Measurements from ENCODE around the gene POLR2E. TPM values are rescaled to one million over a fixed set of nuclear protein-coding genes. Genes with fewer than 3 reads are reported as not detected.

Gene POLR2E
- total RNA-seq, 1 experiment from 2014 or later, result 117 TPM

DNA sequence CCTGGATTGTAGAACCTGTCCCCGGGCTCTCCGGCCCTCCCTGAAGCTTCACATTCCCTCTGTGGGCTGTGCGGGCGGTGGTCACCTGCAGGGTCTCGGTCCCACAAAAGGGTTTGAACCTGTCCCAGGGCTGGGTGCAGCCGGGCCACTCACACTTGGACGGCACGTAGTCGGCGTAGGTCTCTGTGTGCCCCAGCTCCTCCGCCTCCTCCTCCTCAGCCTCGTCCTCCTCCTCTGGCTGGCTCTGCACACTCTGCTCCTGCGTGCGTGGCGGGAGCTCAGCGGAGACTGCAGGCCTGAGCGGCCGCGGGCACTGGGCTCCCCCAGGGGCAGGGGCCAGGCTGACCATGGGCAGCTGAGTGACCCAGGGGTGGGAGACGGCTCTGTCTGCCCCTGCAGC lies 28.2 kb upstream of the POLR2E start:
- Histone ChIP-seq H3K9me2 (replicated peaks; ENCODE audit: insufficient read depth, low read length) (no peaks in the 10 kb centered on the region), H3K36me3 (ENCODE audit: insufficient read depth, low read length) (no peaks in the 10 kb centered on the region), H4K20me1 (ENCODE audit: insufficient read depth, low read depth, low read length) (no peaks in the 10 kb centered on the region), H3K9ac (ENCODE audit: low read length) (no peak overlapping the region), H3K9me3 (ENCODE audit: low read length) (no peaks in the 10 kb centered on the region), H3K4me2 (ENCODE audit: low read depth, low read length, poor library complexity, severe bottlenecking) (no peak overlapping the region), H3K4me3 (ENCODE audit: low read length) (no peak overlapping the region), H3K4me1 (ENCODE audit: low read length) (no peaks in the 10 kb centered on the region), H3K79me2 (ENCODE audit: low read length) (no peaks in the 10 kb centered on the region), H3K27ac (ENCODE audit: low read length) (no peak overlapping the region), H2AFZ (ENCODE audit: low read length) (no peak overlapping the region), H3K27me3 (ENCODE audit: low read length) (no peaks in the 10 kb centered on the region)
- DNase-seq, result no peak

DNA sequence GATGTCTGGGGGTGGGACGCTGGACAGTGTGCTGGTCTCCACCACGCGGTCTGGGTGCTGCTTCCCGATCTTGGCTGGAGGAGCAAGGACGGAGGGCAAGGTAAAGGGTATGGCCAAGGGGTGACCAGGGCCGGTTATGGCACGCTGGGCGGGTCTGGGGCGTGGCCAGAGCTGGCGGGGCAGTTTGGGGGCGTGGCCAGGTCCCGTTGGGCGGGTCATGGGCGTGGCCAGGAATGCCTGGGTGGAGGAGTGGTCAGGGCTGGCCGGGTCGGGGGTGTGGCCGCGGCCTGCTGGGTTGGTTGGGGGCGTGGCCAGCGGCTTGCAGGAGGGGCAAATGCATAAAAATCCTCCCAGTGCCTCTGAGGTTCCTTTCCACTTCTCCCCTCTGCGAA lies 27.8 kb upstream of the POLR2E start:
- Histone ChIP-seq H3K4me3 (ENCODE audit: low read length) (no peak overlapping the region), H3K9ac (ENCODE audit: low read length) (no peak overlapping the region), H3K27ac (ENCODE audit: low read length) (no peak overlapping the region), H3K4me1 (ENCODE audit: low read length) (no peaks in the 10 kb centered on the region), H3K36me3 (ENCODE audit: insufficient read depth, low read length) (no peaks in the 10 kb centered on the region), H3K9me2 (replicated peaks; ENCODE audit: insufficient read depth, low read length) (no peaks in the 10 kb centered on the region), H2AFZ (ENCODE audit: low read length) (no peak overlapping the region), H3K27me3 (ENCODE audit: low read length) (no peaks in the 10 kb centered on the region), H3K79me2 (ENCODE audit: low read length) (no peaks in the 10 kb centered on the region), H4K20me1 (ENCODE audit: insufficient read depth, low read depth, low read length) (no peaks in the 10 kb centered on the region), H3K9me3 (ENCODE audit: low read length) (no peaks in the 10 kb centered on the region), H3K4me2 (ENCODE audit: low read depth, low read length, poor library complexity, severe bottlenecking) (no peak overlapping the region)
- peak; percentile 95 for DNase-seq

DNA sequence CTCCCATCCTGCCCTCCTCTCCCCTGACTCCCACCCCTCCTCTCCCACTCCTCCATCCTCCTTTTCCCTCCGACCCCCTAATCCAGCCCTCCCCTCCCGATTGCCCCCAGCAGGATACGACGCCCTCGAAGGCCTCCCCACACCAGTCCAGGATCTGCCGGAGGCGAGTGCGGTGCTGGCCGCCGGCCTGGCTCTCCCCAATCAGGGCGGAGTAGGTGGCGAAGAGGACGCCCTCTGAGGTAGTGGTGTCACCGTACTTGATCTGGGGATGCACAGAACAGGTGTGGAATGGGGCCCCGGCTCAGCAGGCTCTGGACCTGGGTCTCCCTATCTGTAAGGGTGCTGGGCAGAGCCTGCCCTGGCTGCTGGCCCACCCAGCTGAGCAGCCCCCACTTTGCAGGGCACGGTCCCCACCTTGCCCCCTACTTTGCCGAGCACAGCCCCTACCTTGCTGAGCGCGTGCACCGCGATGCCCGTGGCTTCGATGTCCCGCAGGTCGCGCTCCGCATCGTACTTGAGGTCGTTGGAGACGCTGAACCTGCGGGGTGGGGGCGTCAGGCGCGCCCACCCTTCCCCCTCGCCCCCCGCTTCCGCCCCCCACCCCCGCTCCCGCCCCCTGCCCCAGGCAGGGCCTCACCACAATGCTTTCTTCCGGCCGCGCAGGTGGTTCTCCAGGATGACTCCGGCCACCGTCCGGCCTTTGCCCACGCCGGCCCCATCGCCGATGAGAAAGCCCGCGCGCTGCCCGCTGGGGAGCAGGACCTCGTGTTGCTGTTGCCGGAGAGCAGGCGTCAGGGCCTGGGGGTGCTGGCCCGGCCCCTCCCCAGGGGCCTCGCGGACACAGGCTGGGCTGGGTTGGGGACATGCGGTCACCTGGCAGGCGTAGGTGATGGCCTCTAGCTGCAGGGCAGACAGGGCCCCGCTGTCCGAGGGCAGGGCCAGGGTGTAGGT lies 27.1 kb upstream of the POLR2E start:
- H3K9me2 ChIP-seq (replicated peaks; ENCODE audit: insufficient read depth, low read length), result no peaks in the 10 kb centered on the region
- no peaks in the 10 kb centered on the region for H4K20me1 ChIP-seq (ENCODE audit: insufficient read depth, low read depth, low read length)
- no peaks in the 10 kb centered on the region for H3K79me2 ChIP-seq (ENCODE audit: low read length)
- no peaks in the 10 kb centered on the region for H3K27me3 ChIP-seq (ENCODE audit: low read length)
- H3K27ac ChIP-seq (ENCODE audit: low read length), result no peak overlapping the region
- DNase-seq, result no peak
- no peaks in the 10 kb centered on the region for H3K9me3 ChIP-seq (ENCODE audit: low read length)
- H3K4me3 ChIP-seq (ENCODE audit: low read length), result no peak overlapping the region
- H3K9ac ChIP-seq (ENCODE audit: low read length), result no peak overlapping the region
- no peaks in the 10 kb centered on the region for H3K4me1 ChIP-seq (ENCODE audit: low read length)
- H2AFZ ChIP-seq (ENCODE audit: low read length), result no peak overlapping the region
- H3K36me3 ChIP-seq (ENCODE audit: insufficient read depth, low read length), result no peaks in the 10 kb centered on the region
- H3K4me2 ChIP-seq (ENCODE audit: low read depth, low read length, poor library complexity, severe bottlenecking), result no peak overlapping the region

DNA sequence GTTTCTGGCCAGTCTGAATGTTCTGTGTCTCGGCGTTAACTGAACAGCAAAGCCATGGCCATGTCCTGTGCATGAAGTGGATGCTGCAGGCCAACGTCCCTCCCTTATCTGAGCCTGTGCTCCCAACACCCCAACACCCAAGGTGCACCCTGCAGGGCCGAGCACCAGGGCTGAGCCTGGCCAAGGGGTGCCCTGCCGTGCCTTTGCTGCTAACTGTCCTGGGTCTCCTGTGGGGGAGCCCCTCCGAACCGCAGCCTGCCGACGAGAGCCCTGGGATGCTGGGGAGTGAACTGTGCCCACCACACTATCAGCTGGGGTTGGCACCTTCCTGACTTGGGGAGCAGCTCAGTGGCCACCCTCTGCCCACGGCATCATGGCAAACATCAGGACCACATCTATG lies 26.2 kb upstream of the POLR2E start:
- Histone ChIP-seq H3K36me3 (ENCODE audit: insufficient read depth, low read length) (no peaks in the 10 kb centered on the region), H3K9me3 (ENCODE audit: low read length) (no peaks in the 10 kb centered on the region), H3K9me2 (replicated peaks; ENCODE audit: insufficient read depth, low read length) (no peaks in the 10 kb centered on the region), H3K27me3 (ENCODE audit: low read length) (no peaks in the 10 kb centered on the region), H3K9ac (ENCODE audit: low read length) (no peak overlapping the region), H3K27ac (ENCODE audit: low read length) (no peak overlapping the region), H3K4me2 (ENCODE audit: low read depth, low read length, poor library complexity, severe bottlenecking) (no peak overlapping the region), H3K4me3 (ENCODE audit: low read length) (no peak overlapping the region), H3K4me1 (ENCODE audit: low read length) (no peaks in the 10 kb centered on the region), H3K79me2 (ENCODE audit: low read length) (no peaks in the 10 kb centered on the region), H4K20me1 (ENCODE audit: insufficient read depth, low read depth, low read length) (no peaks in the 10 kb centered on the region), H2AFZ (ENCODE audit: low read length) (no peak overlapping the region)
- DNase-seq, result no peak

DNA sequence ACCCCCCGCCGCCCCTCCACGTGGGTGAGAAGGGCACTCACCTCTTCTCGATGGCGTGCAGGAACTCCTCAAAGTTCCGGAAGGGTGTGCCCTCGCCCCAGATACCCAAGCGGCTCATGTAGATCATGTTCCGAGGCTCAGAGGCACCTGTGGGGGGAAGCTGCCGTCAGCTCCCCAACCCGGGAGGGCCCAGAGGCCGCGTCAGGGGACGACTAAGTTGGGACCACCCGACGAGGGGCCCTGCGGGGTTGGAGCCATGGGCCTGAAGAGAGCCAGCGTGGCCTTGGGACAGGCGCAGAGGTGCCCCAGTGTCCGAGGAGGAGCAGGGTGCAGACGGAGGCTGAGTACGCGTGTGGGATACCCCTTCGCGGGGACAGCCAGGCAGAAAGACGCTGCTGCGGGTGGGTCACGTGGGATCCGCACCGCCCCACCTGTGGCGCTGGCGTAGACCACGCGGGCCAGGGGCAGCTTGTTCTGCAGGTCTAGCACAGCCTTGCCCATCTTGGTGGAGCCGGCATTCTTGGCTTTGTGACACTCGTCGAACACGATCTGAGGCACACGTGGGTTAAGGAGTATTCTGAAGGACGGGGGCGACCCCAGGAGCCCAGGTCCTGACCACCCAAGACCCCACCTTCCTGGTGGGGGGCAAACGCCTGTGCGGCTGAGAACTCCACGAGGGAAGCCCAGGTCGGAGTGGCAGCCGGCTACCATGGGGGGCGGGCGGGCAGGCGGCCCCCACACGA lies 24.5 kb upstream of the POLR2E start:
- no peaks in the 10 kb centered on the region for H3K79me2 ChIP-seq (ENCODE audit: low read length)
- no peaks in the 10 kb centered on the region for H3K9me3 ChIP-seq (ENCODE audit: low read length)
- H3K27me3 ChIP-seq (ENCODE audit: low read length), result no peaks in the 10 kb centered on the region
- no peak overlapping the region for H3K4me3 ChIP-seq (ENCODE audit: low read length)
- no peaks in the 10 kb centered on the region for H3K4me1 ChIP-seq (ENCODE audit: low read length)
- no peak overlapping the region for H2AFZ ChIP-seq (ENCODE audit: low read length)
- H3K9ac ChIP-seq (ENCODE audit: low read length), result no peak overlapping the region
- no peak overlapping the region for H3K27ac ChIP-seq (ENCODE audit: low read length)
- DNase-seq, result no peak
- no peaks in the 10 kb centered on the region for H3K9me2 ChIP-seq (replicated peaks; ENCODE audit: insufficient read depth, low read length)
- no peaks in the 10 kb centered on the region for H4K20me1 ChIP-seq (ENCODE audit: insufficient read depth, low read depth, low read length)
- H3K36me3 ChIP-seq (ENCODE audit: insufficient read depth, low read length), result no peaks in the 10 kb centered on the region
- no peak overlapping the region for H3K4me2 ChIP-seq (ENCODE audit: low read depth, low read length, poor library complexity, severe bottlenecking)

DNA sequence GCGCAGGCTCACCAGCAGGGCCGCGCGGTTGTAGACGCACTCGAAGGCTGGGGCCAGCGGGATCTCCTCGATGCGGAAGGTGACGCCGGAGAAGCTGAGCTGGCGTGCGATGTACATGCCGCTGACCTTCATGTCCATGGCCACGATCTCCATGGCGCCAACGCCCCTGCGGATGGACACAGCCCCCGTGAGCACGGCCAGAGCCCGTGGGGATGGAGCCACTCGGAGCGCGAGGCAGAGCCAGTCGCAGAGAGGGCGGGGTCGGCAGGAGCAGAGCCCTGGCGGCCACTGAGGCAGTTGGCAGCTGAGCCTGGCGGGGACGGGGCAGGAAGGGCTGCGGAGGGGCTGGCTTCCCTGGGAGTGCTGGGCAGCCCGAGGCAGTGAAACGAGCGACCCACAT lies 23.8 kb upstream of the POLR2E start:
- Histone ChIP-seq H3K27ac (ENCODE audit: low read length) (no peak overlapping the region), H3K36me3 (ENCODE audit: insufficient read depth, low read length) (no peaks in the 10 kb centered on the region), H3K27me3 (ENCODE audit: low read length) (no peaks in the 10 kb centered on the region), H3K79me2 (ENCODE audit: low read length) (no peaks in the 10 kb centered on the region), H2AFZ (ENCODE audit: low read length) (no peak overlapping the region), H3K4me3 (ENCODE audit: low read length) (no peak overlapping the region), H3K9ac (ENCODE audit: low read length) (no peak overlapping the region), H3K9me3 (ENCODE audit: low read length) (no peaks in the 10 kb centered on the region), H3K9me2 (replicated peaks; ENCODE audit: insufficient read depth, low read length) (no peaks in the 10 kb centered on the region), H4K20me1 (ENCODE audit: insufficient read depth, low read depth, low read length) (no peaks in the 10 kb centered on the region), H3K4me2 (ENCODE audit: low read depth, low read length, poor library complexity, severe bottlenecking) (no peak overlapping the region), H3K4me1 (ENCODE audit: low read length) (no peaks in the 10 kb centered on the region)
- DNase-seq, result no peak

DNA sequence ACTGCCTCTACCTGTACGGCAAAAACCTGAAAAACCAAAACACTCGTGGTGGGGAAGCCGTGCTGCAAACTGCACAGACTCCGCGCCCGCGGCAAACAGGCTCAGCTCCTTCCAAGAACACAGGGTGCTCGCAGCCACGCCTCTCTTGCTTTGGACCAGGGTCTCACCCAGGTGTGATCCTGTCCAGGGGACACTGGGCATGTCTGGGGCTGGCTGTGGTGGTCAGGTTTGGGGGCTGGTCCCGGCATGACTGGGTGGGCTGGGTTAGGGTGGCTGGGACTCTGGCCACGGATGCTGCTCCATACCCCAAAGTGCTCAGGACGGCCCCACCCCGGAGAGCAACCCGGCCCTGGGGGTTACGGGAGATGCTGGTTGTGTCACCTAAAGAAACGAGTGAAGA lies 22.5 kb upstream of the POLR2E start:
- no peaks in the 10 kb centered on the region for H3K27me3 ChIP-seq (ENCODE audit: low read length)
- no peak overlapping the region for H3K27ac ChIP-seq (ENCODE audit: low read length)
- no peak overlapping the region for H3K9ac ChIP-seq (ENCODE audit: low read length)
- H3K9me3 ChIP-seq (ENCODE audit: low read length), result no peaks in the 10 kb centered on the region
- no peak for DNase-seq
- no peaks in the 10 kb centered on the region for H3K36me3 ChIP-seq (ENCODE audit: insufficient read depth, low read length)
- no peaks in the 10 kb centered on the region for H3K79me2 ChIP-seq (ENCODE audit: low read length)
- peaks cover 3% of the 10 kb centered on the region; the same call in 1 of the 2 replicates for H3K4me1 ChIP-seq (ENCODE audit: low read length)
- H3K9me2 ChIP-seq (replicated peaks; ENCODE audit: insufficient read depth, low read length), result no peaks in the 10 kb centered on the region
- H4K20me1 ChIP-seq (ENCODE audit: insufficient read depth, low read depth, low read length), result peaks cover 5% of the 10 kb centered on the region; the same call in 1 of the 2 replicates
- no peak overlapping the region for H3K4me3 ChIP-seq (ENCODE audit: low read length)
- H3K4me2 ChIP-seq (ENCODE audit: low read depth, low read length, poor library complexity, severe bottlenecking), result no peak overlapping the region
- H2AFZ ChIP-seq (ENCODE audit: low read length), result no peak overlapping the region
